Activated CD8-positive, alpha-beta T cell treated with anti-CD3 and anti-CD28 coated beads for 36 hours (primary cell): ENCODE data around the gene SYNJ2. TPM values are rescaled to one million over a fixed set of nuclear protein-coding genes. Genes with fewer than 3 reads are reported as not detected.

ENCODE experiments used
- ATAC-seq: fragments of 200-7000 bp; cut with Tn5 transposase; one replicate; pipeline ENCODE4 v1.10.0; 2021; ENCODE audit warnings: mild to moderate bottlenecking, moderate library complexity
- CTCF ChIA-PET: fragments of 350-600 bp; sonication (Branson Sonifier 250); formaldehyde crosslinking; loops from one replicate; lab custom pipeline; 2021; ENCODE audit warnings: antibody characterized with exemption; lab: Charles Lee
- POLR2A ChIA-PET: fragments of 350-600 bp; sonication (Branson Sonifier 250); formaldehyde crosslinking; loops from one replicate; lab custom pipeline; 2021; ENCODE audit warnings: antibody characterized with exemption; lab: Charles Lee
- DNase-seq: peaks from one replicate; pipeline ENCODE4 v3.0.0-alpha.2; 2020
- H3K27ac Mint-ChIP-seq: one replicate; pipeline ENCODE4 v1.8.0; 2021; ENCODE audit warnings: mild to moderate bottlenecking, mixed read lengths
- H3K27me3 Mint-ChIP-seq: one replicate; pipeline ENCODE4 v1.8.0; 2021; ENCODE audit warnings: mixed read lengths
- H3K36me3 Mint-ChIP-seq: one replicate; pipeline ENCODE4 v1.8.0; 2021; ENCODE audit warnings: low read depth, mixed read lengths
- H3K4me1 Mint-ChIP-seq: one replicate; pipeline ENCODE4 v1.8.0; 2021; ENCODE audit warnings: low read depth, mixed read lengths
- H3K4me3 Mint-ChIP-seq: one replicate; pipeline ENCODE4 v1.8.0; 2021; ENCODE audit warnings: mild to moderate bottlenecking, moderate library complexity, mixed read lengths
- H3K9me3 Mint-ChIP-seq: one replicate; pipeline ENCODE4 v1.8.0; 2021; ENCODE audit warnings: mixed read lengths
- intact Hi-C: fragments of 100-400 bp; cut with micrococcal nuclease; formaldehyde crosslinking; loops from one replicate; pipeline ENCODE4 v1.10.0; 2022
- total RNA-seq, 2 experiments: library from RNA; stranded (reverse); gene quantifications; one replicate each; pipeline ENCODE4 v1.2.3, GENCODE V29; 2021
- TF ChIP-seq, protein P1 (sequence below): fragments of 200-600 bp; IDR thresholded peaks from one replicate; pipeline ENCODE4 v1.8.0; 2022; ENCODE audit warnings: antibody characterized with exemption, mild to moderate bottlenecking

The SYNJ2 gene
- total RNA-seq, 2 experiments from 2014 or later, result 27.7 to 28.5 TPM

DNA sequence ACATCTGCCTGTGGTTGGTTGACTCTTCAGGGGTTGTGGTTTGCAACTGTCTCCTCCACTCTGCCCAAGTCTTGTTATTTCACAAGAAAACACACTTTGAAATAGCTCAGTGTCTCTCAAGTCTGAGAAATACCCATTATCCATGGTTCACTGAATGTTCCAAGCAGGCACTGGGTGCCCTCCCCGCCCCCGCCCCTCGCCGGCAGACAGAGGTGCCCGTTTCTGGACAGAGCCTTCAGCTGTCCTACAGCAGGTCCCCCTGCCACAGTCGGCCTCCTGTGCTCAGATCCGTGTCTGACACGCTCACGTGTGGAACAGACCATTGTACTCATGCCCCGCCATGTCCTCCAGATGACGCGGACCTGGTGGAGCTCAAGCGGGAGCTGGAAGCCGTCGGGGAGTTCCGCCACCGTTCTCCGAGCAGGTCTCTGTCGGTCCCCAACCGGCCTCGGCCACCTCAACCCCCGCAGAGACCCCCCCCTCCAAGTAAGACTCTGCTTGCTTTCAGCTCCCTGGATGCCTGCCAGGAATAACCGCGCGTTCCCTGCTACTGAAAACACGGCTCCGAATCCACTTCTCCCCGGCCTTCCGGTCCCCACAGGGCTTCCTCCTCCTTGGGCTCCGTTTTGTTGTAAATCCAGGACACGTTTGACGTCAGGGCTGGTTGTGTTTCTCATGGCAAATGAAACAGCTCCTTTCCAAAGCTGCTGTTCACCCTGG is 105.0 kb downstream of the SYNJ2 start:
- CTCF ChIA-PET, result interaction anchor here (0.7 to 0.9 kb wide), 2 partner anchors 12 to 57 kb away, joined by 3 to 4 read pairs; no protein-coding TSS in a partner anchor
- Mint-ChIP-seq H3K9me3 (no peaks in the 10 kb centered on the region), H3K27ac (no peak overlapping the region), H3K36me3 (peaks cover 33% of the 10 kb centered on the region), H3K4me1 (no peaks in the 10 kb centered on the region), H3K4me3 (no peak overlapping the region), H3K27me3 (no peaks in the 10 kb centered on the region)
- ATAC-seq, result no peak
- POLR2A ChIA-PET, result no interaction called here
- intact Hi-C loops, result no loop called here
- TF ChIP-seq, protein P1, sequence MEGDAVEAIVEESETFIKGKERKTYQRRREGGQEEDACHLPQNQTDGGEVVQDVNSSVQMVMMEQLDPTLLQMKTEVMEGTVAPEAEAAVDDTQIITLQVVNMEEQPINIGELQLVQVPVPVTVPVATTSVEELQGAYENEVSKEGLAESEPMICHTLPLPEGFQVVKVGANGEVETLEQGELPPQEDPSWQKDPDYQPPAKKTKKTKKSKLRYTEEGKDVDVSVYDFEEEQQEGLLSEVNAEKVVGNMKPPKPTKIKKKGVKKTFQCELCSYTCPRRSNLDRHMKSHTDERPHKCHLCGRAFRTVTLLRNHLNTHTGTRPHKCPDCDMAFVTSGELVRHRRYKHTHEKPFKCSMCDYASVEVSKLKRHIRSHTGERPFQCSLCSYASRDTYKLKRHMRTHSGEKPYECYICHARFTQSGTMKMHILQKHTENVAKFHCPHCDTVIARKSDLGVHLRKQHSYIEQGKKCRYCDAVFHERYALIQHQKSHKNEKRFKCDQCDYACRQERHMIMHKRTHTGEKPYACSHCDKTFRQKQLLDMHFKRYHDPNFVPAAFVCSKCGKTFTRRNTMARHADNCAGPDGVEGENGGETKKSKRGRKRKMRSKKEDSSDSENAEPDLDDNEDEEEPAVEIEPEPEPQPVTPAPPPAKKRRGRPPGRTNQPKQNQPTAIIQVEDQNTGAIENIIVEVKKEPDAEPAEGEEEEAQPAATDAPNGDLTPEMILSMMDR, result no peak
- DNase-seq, result no peak

GRCh38 chr6:158087224-158087867 is 105.7 kb downstream of the SYNJ2 start:
- Mint-ChIP-seq H3K4me3 (no peak overlapping the region), H3K9me3 (no peaks in the 10 kb centered on the region), H3K27me3 (no peaks in the 10 kb centered on the region), H3K4me1 (no peaks in the 10 kb centered on the region), H3K27ac (no peak overlapping the region), H3K36me3 (peaks cover 39% of the 10 kb centered on the region)
- no peak for ATAC-seq
- intact Hi-C loops, result no loop called here
- CTCF ChIA-PET, result no interaction called here
- TF ChIP-seq, protein P1, result no peak
- POLR2A ChIA-PET, result no interaction called here
- no peak for DNase-seq

DNA sequence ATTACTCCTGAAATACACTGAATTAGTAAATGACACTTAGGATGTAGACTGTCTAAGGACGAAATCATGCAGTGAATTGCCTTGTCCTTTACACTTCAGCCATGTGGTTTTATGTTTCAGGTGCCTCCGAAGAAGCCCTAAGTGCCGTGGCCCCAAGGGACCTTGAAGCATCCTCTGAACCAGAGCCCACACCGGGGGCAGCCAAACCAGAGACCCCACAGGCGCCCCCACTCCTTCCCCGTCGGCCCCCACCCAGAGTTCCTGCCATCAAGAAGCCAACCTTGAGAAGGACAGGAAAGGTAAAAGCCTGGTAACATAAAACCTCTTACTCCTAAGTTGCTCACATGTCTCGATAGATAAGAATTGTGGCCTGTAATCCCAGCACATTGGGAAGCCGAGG is 111.1 kb downstream of the SYNJ2 start:
- H3K27ac Mint-ChIP-seq, result no peak overlapping the region
- H3K27me3 Mint-ChIP-seq, result no peaks in the 10 kb centered on the region
- POLR2A ChIA-PET, result interaction anchor here (0.6 kb wide), 1 partner anchor 86 kb away, joined by 3 read pairs; no protein-coding TSS in a partner anchor
- no peak overlapping the region for H3K4me3 Mint-ChIP-seq
- no peaks in the 10 kb centered on the region for H3K4me1 Mint-ChIP-seq
- H3K36me3 Mint-ChIP-seq, result peaks cover 42% of the 10 kb centered on the region
- intact Hi-C loops, result no loop called here
- ATAC-seq (no peak), DNase-seq (no peak)
- TF ChIP-seq, protein P1, result no peak
- CTCF ChIA-PET, result interaction anchor here (1.0 kb wide), 1 partner anchor 20 kb away, joined by 3 read pairs; no protein-coding TSS in a partner anchor
- no peaks in the 10 kb centered on the region for H3K9me3 Mint-ChIP-seq

GRCh38 chr6:158095031-158095430 is 113.4 kb downstream of the SYNJ2 start:
- no peak for ATAC-seq
- H3K27ac Mint-ChIP-seq, result no peak overlapping the region
- TF ChIP-seq, protein P1, result no peak
- H3K27me3 Mint-ChIP-seq, result no peaks in the 10 kb centered on the region
- H3K4me3 Mint-ChIP-seq, result no peak overlapping the region
- no peaks in the 10 kb centered on the region for H3K9me3 Mint-ChIP-seq
- intact Hi-C loops, result no loop called here
- no peak for DNase-seq
- H3K36me3 Mint-ChIP-seq, result peaks cover 30% of the 10 kb centered on the region
- CTCF ChIA-PET, result interaction anchor here (1.5 to 1.7 kb wide), 2 partner anchors 23 to 69 kb away, joined by 5 read pairs; no protein-coding TSS in a partner anchor
- H3K4me1 Mint-ChIP-seq, result no peaks in the 10 kb centered on the region
- POLR2A ChIA-PET, result no interaction called here

DNA sequence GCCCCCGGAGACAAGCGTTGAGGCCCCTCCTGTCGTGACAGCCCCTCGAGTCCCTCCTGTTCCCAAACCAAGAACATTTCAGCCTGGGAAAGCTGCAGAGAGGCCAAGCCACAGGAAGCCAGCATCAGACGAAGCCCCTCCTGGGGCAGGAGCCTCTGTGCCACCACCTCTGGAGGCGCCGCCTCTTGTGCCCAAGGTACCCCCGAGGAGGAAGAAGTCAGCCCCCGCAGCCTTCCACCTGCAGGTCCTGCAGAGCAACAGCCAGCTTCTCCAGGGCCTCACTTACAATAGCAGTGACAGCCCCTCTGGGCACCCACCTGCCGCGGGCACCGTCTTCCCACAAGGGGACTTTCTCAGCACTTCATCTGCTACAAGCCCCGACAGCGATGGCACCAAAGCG is 114.0 kb downstream of the SYNJ2 start:
- intact Hi-C loops, result no loop called here
- ATAC-seq (no peak), DNase-seq (no peak)
- Mint-ChIP-seq H3K9me3 (no peaks in the 10 kb centered on the region), H3K27me3 (no peaks in the 10 kb centered on the region), H3K4me1 (no peaks in the 10 kb centered on the region), H3K27ac (no peak overlapping the region), H3K36me3 (peaks cover 27% of the 10 kb centered on the region), H3K4me3 (no peak overlapping the region)
- ChIA-PET POLR2A (no interaction called here), CTCF (interaction anchor here (1.5 to 1.7 kb wide), 2 partner anchors 24 to 69 kb away, joined by 5 read pairs; no protein-coding TSS in a partner anchor)
- TF ChIP-seq, protein P1, result no peak
